HG03575 (cell line): ENCODE measurements around the gene ABITRAM.
"Not testable (repeated sequence)": the region's sequence is repeated elsewhere in the genome, so short reads cannot be mapped to it uniquely, and the experiment has no call there.

Experiments used
- ATAC-seq: cut with Tn5 transposase; IDR thresholded peaks from one replicate; pipeline ENCODE4 v1.9.1; 2021; ENCODE audit not compliant: unreplicated experiment, insufficient number of reproducible peaks, low FRiP score; ENCODE audit errors: extremely low read depth

ABITRAM gene

DNA sequence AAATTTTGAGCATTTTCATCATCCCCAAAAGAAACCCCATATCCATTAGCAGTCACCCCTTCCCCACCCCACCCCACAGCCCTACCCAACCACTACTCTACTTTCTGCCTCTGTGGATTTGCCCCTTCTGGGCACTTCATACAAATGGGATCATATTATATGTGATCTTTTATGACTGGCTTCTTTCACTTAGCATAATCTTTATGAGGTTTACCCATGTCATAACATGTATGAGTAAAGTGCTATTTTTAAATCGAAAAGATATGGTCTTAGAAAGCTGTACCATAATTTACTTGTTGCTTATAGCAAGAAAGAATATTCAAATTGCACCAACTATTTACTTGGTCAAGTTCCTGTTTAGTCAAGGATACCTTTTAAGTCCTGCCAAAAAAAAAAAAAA lies 13.0 kb upstream of the ABITRAM start:
- ATAC-seq, result no peak

DNA sequence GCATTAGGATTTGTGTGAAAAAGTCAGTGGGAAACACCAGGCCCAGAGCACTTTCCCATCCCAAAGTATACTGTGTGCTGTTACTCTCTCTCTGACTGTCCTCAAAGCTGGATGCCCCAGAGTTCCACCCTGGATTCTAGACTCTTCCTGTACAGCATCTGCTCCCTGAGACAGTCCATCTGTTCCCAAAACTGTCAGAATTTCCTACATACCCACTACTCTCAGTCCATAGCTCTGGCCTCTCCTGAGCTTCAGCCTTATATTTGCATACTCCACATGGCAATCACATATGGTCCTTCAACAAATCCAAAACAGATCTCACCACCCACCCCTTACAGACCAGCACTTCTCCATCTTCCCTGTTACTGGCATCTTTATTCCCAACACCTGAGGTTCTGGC lies 9.7 kb upstream of the ABITRAM start:
- no peak for ATAC-seq

DNA sequence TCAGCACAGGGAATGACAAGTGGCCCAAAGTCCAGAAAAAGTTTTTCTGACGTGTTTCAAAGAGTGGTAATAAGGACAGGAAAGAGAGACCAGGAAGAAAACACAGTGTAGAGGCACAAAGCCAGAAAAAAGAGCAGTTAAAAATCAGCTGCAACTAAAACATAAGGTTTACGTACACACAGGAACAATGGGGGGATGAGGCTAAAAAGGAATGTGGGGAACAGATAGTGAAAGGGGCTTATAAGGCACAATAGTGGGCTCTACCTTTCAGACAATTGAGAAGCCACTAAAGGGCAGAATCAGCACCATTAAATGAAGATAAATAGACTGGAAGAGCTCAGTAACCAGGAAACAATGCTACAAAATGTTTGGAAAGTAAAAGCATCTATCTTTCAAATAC lies 5.8 kb upstream of the ABITRAM start:
- no peak for ATAC-seq

DNA sequence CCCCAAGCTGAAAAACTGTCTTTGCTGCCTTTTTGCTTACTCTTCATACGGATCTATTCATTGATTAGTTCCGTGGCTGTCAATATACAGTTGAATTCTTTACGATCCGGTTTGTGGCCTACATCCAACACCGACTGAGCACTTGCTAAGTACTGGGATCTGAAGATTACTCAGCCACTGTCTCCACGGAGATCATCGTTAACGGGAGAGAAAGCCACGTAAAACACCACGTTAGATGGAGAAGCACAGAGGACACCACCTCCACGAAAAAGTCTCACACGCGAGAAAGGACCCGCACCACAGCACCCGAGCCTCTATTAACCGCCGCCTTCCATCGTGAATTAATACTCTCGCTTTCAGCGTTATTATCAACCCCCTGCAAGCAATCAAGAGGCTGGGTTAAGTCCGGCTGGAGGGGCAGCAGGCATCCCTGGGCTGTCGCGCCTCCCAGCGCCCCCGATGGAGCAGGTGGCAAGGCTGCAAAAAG lies 926 bp upstream of the ABITRAM start:
- peak; percentile 7 for ATAC-seq

DNA sequence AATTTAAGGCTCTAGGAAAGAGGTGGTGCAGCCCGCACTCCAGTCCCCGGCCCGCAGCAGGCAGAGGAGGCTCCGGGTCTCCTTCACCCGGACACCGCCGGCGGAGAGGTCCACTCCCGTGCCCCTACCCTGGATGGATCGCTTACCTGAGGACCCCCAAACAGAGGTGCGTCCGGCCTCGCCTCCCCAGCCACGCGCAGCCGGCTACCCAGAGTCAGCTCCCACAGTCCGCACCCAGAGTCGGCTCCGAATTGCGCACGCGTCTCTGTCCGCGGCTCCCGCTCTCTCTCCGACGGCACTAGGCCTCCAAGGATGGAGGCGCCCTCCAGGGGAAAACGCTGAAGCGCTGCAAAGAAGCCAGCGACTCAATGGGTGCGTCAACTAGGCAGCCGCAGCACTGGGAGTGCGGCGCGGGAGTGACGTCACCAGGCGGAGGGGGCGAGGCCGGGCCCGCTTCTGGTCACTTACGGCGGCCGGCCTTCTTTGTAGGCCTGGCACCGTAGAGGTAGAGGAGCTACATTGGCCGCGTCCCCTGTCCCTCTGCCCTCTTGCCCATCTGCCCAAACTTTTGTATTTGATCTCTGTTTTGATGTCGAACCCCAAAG lies 380 bp upstream of the ABITRAM start, which contains the start of gene ELP1:
TSS of gene ELP1 (minus strand) at position 407 of the 605 bp plus-strand sequence. CDS start 2,978 bp downstream, outside the sequence.
- ATAC-seq, result peak; percentile 65

DNA sequence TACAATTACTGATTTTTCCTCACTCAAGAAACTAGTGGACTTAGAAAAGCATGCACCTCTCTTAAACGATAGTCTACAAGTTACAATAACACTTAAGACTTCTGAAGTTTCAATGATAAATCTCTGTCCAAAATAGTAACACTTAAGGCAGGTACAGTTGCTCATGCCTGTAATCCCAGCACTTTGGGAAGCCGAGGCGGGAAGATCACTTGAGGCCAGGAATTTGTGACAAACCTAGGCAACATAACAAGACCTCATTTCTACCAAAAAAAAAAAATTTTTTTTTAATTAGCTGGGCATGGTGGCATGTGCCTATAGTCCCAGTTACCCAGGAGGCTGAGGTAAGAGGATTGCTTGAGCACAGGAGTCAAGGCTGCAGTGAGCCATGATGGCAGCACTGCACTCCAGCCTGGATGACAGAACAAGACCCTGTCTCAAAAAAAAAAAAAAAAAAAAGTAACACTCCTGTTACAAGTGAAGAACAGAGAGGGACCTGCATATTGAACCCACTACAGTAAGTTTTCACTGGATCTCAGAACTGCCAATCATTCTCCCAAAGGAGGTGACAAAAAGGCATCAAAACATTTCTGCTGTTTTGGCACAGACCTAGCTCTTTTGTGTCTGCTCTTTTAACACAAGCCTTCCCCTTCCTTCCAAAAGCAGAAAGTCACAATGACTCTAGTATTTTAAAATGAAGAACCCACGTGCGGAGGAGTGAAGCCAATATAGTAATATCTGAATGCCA lies 3.5 kb downstream of the ABITRAM start:
- no peak for ATAC-seq

DNA sequence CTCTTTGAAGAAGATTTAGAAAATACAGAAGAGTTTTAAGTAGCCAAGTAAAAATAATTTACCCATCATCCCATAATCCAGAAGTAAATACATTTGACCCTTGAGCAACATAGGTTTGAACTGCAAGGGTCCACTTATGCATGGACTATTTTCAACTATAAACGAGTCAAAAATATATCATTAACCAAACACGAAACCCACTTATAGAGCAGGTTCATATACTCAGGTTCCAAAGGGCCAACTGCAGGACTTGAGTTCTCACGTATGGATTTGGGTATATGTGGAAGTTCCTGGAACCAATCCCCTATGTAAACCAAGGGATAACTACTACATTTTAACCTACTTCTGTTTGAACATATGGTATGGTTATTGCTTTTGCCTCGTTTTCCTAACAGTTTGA lies 5.8 kb downstream of the ABITRAM start:
- ATAC-seq, result no peak

DNA sequence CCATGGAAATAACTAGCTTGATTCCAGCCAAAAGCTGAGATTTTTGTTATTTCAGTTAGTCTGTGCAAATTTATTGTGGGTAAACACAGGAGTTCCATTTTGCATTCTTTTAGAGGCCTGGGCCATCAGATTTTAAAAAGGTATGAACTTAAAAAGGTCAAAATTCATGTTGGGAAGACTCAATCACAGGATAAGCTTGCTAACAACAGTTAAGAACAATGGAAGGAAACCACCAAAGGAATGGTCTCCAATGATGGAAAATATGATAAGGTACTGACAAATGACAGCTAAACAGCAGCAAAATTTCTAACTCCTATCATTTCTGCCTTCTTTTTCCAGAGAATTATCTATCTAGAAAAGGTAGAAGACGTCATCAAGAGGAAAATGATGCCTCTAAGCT lies 16.0 kb downstream of the ABITRAM start:
- ATAC-seq, result no peak

DNA sequence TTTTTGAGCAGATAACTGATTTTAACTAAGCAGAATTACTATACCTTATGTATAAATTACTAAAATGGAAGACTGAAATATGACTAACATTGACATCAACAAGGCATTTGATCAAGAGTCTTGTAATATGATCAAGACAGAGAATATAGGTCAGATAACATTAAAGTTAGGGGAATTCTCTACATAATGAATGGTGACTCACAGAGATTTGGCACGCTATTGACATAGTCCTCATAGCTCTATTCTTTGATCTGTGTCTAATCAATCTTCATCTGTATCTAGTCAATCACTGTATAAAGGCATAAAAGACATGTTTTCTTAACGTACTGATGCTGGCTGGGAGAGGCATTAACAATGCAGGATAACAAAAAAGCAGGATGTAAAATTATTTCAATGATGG lies 17.4 kb downstream of the ABITRAM start:
- no peak for ATAC-seq

DNA sequence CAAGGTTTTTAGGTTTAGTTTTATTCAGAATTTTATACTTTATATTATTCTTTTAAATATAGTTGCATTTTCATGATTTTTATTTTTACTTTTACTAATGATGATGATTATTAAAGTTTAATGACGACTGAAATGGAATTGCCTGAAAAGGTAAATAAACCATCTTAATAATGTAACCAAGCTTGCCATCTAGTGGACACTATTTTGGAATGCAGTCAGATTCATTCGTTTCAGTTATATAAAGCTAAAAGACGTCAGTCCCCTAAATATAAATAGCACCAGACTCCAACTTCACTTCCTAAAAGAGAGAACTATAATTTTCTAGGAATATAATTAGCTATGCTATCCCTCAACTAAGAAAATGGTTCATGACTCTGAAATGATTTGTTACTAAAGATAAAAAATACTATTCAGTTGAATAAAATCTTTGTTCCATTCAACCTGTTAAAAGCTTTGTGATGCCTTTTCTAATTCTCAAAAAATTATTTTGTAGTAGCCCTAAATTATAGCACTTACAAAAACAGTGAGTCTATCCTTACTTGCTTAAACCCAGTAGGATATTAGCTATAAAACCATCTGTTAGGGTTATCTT lies 19.9 kb downstream of the ABITRAM start:
- no peak for ATAC-seq

DNA sequence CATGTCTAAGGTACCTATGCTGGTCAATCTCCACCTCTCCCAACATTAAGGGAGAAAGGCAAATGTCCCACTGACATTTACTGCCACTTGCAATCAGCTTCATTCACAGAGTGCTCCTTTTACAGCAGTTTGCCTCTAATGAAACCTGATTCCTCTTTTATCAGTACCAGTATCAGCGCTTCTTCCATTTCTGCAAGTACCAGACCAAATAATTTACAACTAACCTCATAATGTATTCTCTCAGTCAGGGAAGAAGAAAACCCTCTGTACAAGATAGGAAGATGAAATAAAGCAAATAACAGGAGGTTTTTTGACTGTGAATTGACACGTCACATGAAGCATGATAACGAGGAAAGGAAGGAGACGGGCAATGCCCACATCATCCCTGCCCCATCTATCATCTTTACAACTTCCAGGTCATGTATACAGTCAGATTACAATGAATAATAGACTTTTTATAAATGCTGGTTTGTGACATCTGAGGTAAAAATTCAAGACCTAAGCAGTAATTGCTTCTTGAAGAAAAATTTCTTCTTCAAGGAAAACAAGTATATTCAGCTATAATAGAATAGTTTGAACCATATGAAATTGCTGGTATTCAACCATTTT lies 21.9 kb downstream of the ABITRAM start:
- no peak for ATAC-seq

DNA sequence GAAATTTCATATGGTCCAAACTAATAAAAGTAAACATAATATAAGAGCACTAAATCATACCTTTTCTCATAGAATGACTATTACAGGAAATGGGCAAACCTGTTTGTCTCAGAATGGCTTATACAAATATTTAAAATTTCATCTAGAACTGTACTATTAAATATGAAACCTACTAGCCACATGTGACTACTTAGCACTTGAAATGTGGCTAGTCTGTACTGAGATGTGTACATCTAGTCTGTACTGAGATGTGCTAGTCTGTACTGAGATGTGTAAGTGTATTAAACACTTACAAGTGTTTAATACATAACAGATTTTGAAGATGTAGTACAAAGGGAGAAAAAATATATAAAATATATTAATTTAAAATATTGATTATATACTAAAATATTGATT lies 22.4 kb downstream of the ABITRAM start:
- no peak for ATAC-seq

DNA sequence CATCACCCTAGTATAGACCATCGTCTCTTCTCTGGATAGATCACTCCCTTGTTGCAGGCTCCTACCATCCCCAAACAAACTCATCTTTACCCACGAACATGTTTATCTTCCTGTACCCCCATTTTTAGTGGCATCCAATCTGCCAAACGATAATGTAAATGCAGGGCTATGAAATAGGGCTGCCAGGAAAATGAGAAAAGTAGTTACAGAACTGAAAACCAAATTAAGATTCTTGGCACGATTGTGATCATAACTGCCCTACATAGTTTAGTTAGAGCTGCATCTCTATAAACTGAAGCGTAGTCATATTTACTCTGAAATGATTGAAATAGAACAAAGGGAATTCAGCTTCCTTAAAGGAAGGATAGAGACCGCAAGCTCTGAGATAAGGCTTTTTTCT lies 26.1 kb downstream of the ABITRAM start:
- ATAC-seq, result no peak

DNA sequence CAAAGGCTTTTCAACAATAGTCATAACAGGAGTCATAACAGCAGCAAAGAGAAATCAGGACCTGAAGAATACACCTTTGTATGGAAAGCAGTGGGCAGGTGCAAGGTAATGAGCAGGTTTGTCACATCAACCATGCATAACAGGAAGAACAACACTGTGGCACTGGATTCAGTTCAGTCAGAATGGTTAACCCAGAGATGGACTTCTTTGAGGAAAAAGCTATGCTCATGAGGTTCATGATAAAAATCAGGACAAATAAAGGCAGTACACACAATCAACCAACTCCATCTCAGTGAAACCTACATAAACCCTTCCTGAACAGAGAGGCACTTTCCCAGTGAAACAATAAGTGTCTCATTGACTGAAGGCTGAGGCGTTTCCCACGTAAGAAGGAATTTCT lies 27.0 kb downstream of the ABITRAM start:
- ATAC-seq, result no peak

DNA sequence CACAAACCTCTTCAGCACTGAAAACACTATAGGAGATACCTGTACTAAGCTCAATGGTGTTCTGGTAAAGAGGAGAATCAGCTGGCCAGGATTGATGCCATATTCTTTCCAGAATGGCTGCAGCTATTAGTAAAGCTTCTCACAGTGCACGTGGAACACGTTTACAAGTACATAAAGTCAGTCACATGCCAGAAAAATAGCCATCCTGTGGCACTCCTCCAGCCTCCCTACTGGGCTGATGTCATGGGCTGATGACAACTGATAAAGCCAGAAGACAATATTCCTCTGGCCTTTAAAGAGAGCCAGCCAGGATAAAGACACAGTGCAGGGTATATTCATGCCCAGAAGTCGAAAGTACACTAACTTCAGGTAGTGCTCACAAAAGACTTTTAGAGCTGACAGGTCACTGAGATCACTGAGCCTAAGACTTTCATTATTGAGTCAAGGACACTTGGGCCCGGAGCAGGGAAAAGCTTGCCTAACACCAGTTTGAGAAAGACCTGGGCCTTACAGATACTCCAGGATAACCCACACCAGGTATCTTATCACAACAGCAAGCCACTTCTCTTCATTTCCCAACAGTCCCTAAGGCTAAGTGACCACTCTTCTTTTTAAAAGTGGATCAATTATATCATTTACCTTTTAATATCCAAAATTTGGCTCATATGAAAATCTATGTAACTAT lies 29.4 kb downstream of the ABITRAM start:
- no peak for ATAC-seq

DNA sequence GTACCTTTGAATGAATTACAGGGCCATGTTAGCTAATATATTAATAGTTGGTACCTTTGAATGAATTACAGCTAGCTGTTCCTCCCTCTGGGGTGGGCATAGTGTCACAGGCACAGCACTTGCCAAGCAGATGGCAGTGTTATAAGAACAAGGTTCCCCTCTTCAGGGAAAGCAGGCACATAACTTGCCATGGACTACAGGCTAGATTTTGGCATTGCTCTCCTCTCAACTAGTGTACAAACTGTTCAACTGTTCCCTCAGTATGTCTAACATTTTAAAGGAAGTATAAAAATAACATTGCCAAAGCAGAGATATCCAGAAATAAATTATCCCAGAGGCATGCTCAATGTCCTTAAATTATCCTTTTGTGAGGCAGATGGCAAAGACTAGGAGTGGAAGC lies 33.7 kb downstream of the ABITRAM start:
- no peak for ATAC-seq

DNA sequence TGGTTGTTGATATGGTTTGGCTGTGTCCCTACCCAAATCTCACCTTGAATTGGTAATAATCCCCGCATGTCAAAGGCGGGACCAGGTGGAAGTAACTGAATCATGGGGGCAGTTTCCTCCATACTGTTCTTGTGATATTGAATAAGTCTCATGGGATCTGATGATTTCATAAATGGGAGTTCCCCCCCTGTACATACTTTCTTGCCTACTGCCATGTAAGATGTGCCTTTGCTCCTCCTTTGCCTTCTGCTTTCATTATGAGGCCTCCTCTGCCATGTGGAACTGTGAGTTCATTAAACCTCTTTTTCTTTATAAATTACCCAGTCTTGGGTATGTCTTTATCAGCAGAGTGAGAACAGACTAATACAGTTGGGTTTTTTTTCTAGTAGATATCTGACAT lies 37.2 kb downstream of the ABITRAM start:
- ATAC-seq, result not testable (repeated sequence)

DNA sequence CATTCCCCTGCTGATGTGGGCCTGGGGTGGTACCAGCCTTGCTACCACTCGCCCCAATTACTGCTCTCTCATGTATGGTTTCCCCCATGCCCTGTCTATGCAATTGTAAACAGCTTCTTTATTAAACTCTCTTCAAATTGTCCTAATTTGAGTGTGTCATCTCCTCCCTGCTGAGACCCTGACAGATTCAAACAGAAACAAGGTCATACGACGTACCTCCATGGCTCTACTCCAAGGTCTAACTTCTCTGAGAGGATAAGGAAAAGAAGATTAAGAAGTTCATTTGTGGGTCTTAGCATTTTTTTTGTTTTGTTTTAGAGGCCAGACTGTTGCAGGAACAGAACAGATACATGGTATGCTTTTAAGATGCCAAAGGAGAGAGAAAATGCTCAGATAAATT lies 38.0 kb downstream of the ABITRAM start:
- no peak for ATAC-seq

DNA sequence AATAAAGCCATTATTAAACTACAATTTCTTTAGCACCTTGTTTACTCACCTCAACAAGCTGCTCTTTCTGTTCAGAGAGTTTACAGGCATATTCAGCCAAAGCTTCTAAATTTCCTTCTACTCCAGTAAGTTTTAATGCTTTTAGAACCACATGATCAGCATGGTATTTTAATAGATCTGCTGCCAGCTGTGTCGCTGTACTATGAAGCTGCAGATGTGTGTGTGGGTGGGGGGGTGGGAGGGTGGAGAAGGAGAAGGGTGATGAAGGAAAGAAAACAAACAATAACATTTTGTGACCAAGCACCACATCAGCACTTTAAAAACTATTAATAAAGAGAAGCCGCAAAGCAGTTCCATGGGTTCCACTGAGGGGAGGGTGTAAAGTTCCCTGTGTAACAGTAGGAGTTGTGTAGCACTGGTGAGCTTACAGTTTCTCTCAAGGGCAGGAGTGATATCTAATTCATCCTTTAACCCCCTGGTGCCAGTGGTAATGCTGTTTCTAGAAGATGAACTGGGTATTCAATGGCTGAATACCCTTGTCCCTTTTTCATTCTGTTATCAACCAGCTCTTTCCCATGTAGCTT lies 38.5 kb downstream of the ABITRAM start:
- ATAC-seq, result no peak
